BJ (cell line): Measurements from ENCODE around the gene SND1. TPM values are rescaled to one million over a fixed set of nuclear protein-coding genes. Genes with fewer than 3 reads are reported as not detected.

Experiments used
- CTCF ChIA-PET: fragments of 350-600 bp; formaldehyde crosslinking; extraction: SDS; loops from one replicate; lab custom pipeline; 2021; ENCODE audit warnings: antibody characterized with exemption, inconsistent platforms; lab: Yijun Ruan, JAX
- POLR2A ChIA-PET: fragments of 300-600 bp; sonication (Branson Sonifier 250); formaldehyde crosslinking; extraction: SDS; loops from one replicate; lab custom pipeline; 2021; ENCODE audit warnings: antibody characterized with exemption; lab: Charles Lee
- DNase-seq: peaks from one replicate; pipeline ENCODE4 v3.0.0-alpha.2; 2011; ENCODE audit warnings: low read depth
- H3K27me3 ChIP-seq: 2 replicates; pipeline ENCODE4 v1.6.0; 2011; ENCODE audit warnings: low read length; ENCODE audit not compliant: control insufficient read depth, insufficient read depth
- H3K36me3 ChIP-seq: 2 replicates; pipeline ENCODE4 v1.5.1; 2011; ENCODE audit warnings: low read length; ENCODE audit not compliant: control insufficient read depth, insufficient read depth
- H3K4me3 ChIP-seq: 2 replicates; pipeline ENCODE4 v1.5.1; 2011; ENCODE audit warnings: low read depth, mild to moderate bottlenecking, control low read depth, low read length
- CTCF ChIP-seq: IDR thresholded peaks from 2 replicates; pipeline ENCODE4 v1.5.1; 2011; ENCODE audit warnings: low read depth, mild to moderate bottlenecking, control low read depth, inconsistent platforms, low read length, moderate library complexity; ENCODE audit not compliant: insufficient read depth
- polyA plus RNA-seq: library from polyadenylated mRNA; depleted of rRNA; stranded (reverse); fragments of >200 nt; gene quantifications from 2 replicates; pipeline ENCODE4 v1.2.3, GENCODE V29; 2011

The SND1 gene
- polyA plus RNA-seq, 1 experiment = 203 TPM

- no peaks in the 10 kb centered on the region for H3K36me3 ChIP-seq
- ChIA-PET CTCF (interaction anchor here (1.1 kb wide), 1 partner anchor 33 kb away, joined by 4 read pairs; no protein-coding TSS in a partner anchor), POLR2A (no interaction called here)
- peaks cover 10% of the 10 kb centered on the region for H3K27me3 ChIP-seq
- DNase-seq = no peak
- H3K4me3 ChIP-seq = no peak overlapping the region
- TF ChIP-seq CTCF = no peak
These were observed 450.7 kb downstream of the SND1 start for GRCh38 chr7:128102490-128103291.

GRCh38 chr7:128103498-128104107 lies 451.6 kb downstream of the SND1 start:
- TF ChIP-seq CTCF = no peak
- CTCF ChIA-PET = interaction anchor here (1.1 kb wide), 1 partner anchor 22 kb away, joined by 4 read pairs; no protein-coding TSS in a partner anchor
- peak overlapping the region; percentile 38 for H3K4me3 ChIP-seq
- DNase-seq = no peak
- H3K27me3 ChIP-seq = peaks cover 12% of the 10 kb centered on the region
- POLR2A ChIA-PET = interaction anchor here (0.6 kb wide), 1 partner anchor 198 kb away, joined by 3 read pairs; no protein-coding TSS in a partner anchor
- no peaks in the 10 kb centered on the region for H3K36me3 ChIP-seq

- no peak for DNase-seq
- Histone ChIP-seq H3K27me3 (peaks cover 17% of the 10 kb centered on the region), H3K4me3 (peak overlapping the region; percentile 38), H3K36me3 (no peaks in the 10 kb centered on the region)
- ChIA-PET POLR2A (no interaction called here), CTCF (interaction anchor here (1.1 to 1.9 kb wide), 4 partner anchors 12 to 104 kb away, joined by 3 to 7 read pairs (median 4); no protein-coding TSS in a partner anchor)
- no peak for TF ChIP-seq CTCF
These were observed 452.2 kb downstream of the SND1 start for GRCh38 chr7:128104108-128104742.

GRCh38 chr7:128105228-128106022 lies 453.4 kb downstream of the SND1 start:
- Histone ChIP-seq H3K4me3 (no peak overlapping the region), H3K27me3 (peaks cover 19% of the 10 kb centered on the region), H3K36me3 (no peaks in the 10 kb centered on the region)
- ChIA-PET POLR2A (no interaction called here), CTCF (interaction anchor here (0.8 to 1.9 kb wide), 4 partner anchors 10 to 103 kb away, joined by 3 to 7 read pairs (median 4); no protein-coding TSS in a partner anchor)
- DNase-seq = no peak
- TF ChIP-seq CTCF = no peak
